ENCODE data around the gene TNS2.

TNS2 gene

GRCh38 chr12:53034459-53034858, 15.4 kb upstream of the TNS2 start:
- H2BK5ac ChIP-seq (ENCODE audit: low read length): no peak overlapping the region
- no peak overlapping the region for H4K8ac ChIP-seq (ENCODE audit: low read depth, low read length)
- H3K18ac ChIP-seq (ENCODE audit: low read length): no peak overlapping the region
- H3K27ac ChIP-seq (replicated peaks; ENCODE audit: low read length): no peak overlapping the region
- H2AFZ ChIP-seq (ENCODE audit: low read length): no peak overlapping the region
- no peaks in the 10 kb centered on the region for H3K27me3 ChIP-seq (ENCODE audit: control insufficient read depth in 3 of 3, insufficient read depth in 3 of 3, low read depth in 1 of 3, low read length in 3 of 3)
- no peak overlapping the region for H4K91ac ChIP-seq (ENCODE audit: low read depth, low read length, poor library complexity)
- H3K14ac ChIP-seq (ENCODE audit: low read length): no peak overlapping the region
- WGBS, 2 donors (ENCODE audit: extremely low coverage in 2 of 2, insufficient read length in 2 of 2, insufficient replicate concordance in 1 of 2): no CpG with 5 or more reads among the region's 8 CpGs
- no peak for DNase-seq (ENCODE audit: low spot score)
- H3K9me3 ChIP-seq (replicated peaks in 1 of 2; ENCODE audit: control insufficient read depth in 2 of 2, insufficient read depth in 1 of 2, low read depth in 1 of 2, low read length in 2 of 2): no peaks in the 10 kb centered on the region
- no peaks in the 10 kb centered on the region for H3K4me1 ChIP-seq (ENCODE audit: control insufficient read depth in 2 of 2, insufficient read depth in 1 of 2, low read depth in 1 of 2, low read length in 2 of 2)
- H2BK120ac ChIP-seq (ENCODE audit: low read depth, low read length): no peak overlapping the region
- H2BK15ac ChIP-seq (ENCODE audit: low read length): no peak overlapping the region
- H3K36me3 ChIP-seq (replicated peaks in 1 of 2; ENCODE audit: control insufficient read depth in 2 of 2, insufficient read depth in 2 of 2, low read length in 2 of 2): peaks cover 46 to 95% of the 10 kb centered on the region in 2 donors
- H2AK5ac ChIP-seq (ENCODE audit: low read depth, low read length): no peak overlapping the region
- H3K23ac ChIP-seq (ENCODE audit: low read depth, low read length, poor library complexity): no peak overlapping the region
- no peak overlapping the region for H3K4me3 ChIP-seq (ENCODE audit: low read length in 2 of 2)
- H3K79me1 ChIP-seq (ENCODE audit: low read depth, low read length): no peaks in the 10 kb centered on the region
- no peak overlapping the region for H3K4me2 ChIP-seq (ENCODE audit: insufficient read depth, low read length, poor library complexity, severe bottlenecking)
- no peak overlapping the region for H2BK12ac ChIP-seq (ENCODE audit: low read length)
- no peak overlapping the region for H3K4ac ChIP-seq (ENCODE audit: low read length)
- no peak overlapping the region for H3K9ac ChIP-seq (ENCODE audit: low read depth, low read length, poor library complexity)

GRCh38 chr12:53036802-53037201, 13.1 kb upstream of the TNS2 start:
- Histone ChIP-seq H2BK120ac (ENCODE audit: low read depth, low read length) (no peak overlapping the region), H3K4ac (ENCODE audit: low read length) (no peak overlapping the region)

GRCh38 chr12:53039851-53040250, 10.0 kb upstream of the TNS2 start:
- Histone ChIP-seq H3K36me3 (replicated peaks in 1 of 2; ENCODE audit: control insufficient read depth in 2 of 2, insufficient read depth in 2 of 2, low read length in 2 of 2) (peaks cover 30 to 69% of the 10 kb centered on the region in 2 donors), H3K9me3 (replicated peaks in 1 of 2; ENCODE audit: control insufficient read depth in 2 of 2, insufficient read depth in 1 of 2, low read depth in 1 of 2, low read length in 2 of 2) (no peaks in the 10 kb centered on the region), H2BK12ac (ENCODE audit: low read length) (no peak overlapping the region)

More at GRCh38 chr12:53036802-53037201, 13.1 kb upstream of the TNS2 start:
- Histone ChIP-seq H3K27me3 (ENCODE audit: control insufficient read depth in 3 of 3, insufficient read depth in 3 of 3, low read depth in 1 of 3, low read length in 3 of 3) (no peaks in the 10 kb centered on the region), H2BK12ac (ENCODE audit: low read length) (no peak overlapping the region), H3K79me1 (ENCODE audit: low read depth, low read length) (no peaks in the 10 kb centered on the region), H4K8ac (ENCODE audit: low read depth, low read length) (no peak overlapping the region), H2AK5ac (ENCODE audit: low read depth, low read length) (no peak overlapping the region), H3K4me2 (ENCODE audit: insufficient read depth, low read length, poor library complexity, severe bottlenecking) (no peak overlapping the region), H2BK15ac (ENCODE audit: low read length) (no peak overlapping the region), H3K23ac (ENCODE audit: low read depth, low read length, poor library complexity) (no peak overlapping the region), H3K4me3 (ENCODE audit: low read length in 2 of 2) (no peak overlapping the region), H3K36me3 (replicated peaks in 1 of 2; ENCODE audit: control insufficient read depth in 2 of 2, insufficient read depth in 2 of 2, low read length in 2 of 2) (peaks cover 42 to 89% of the 10 kb centered on the region in 2 donors), H2AFZ (ENCODE audit: low read length) (no peak overlapping the region), H3K18ac (ENCODE audit: low read length) (no peak overlapping the region), H3K27ac (replicated peaks; ENCODE audit: low read length) (no peak overlapping the region), H3K4me1 (ENCODE audit: control insufficient read depth in 2 of 2, insufficient read depth in 1 of 2, low read depth in 1 of 2, low read length in 2 of 2) (no peaks in the 10 kb centered on the region), H3K14ac (ENCODE audit: low read length) (no peak overlapping the region), H4K91ac (ENCODE audit: low read depth, low read length, poor library complexity) (no peak overlapping the region), H3K9ac (ENCODE audit: low read depth, low read length, poor library complexity) (no peak overlapping the region), H3K9me3 (replicated peaks in 1 of 2; ENCODE audit: control insufficient read depth in 2 of 2, insufficient read depth in 1 of 2, low read depth in 1 of 2, low read length in 2 of 2) (no peaks in the 10 kb centered on the region), H2BK5ac (ENCODE audit: low read length) (no peak overlapping the region)
- no CpG with 5 or more reads among the region's 3 CpGs for WGBS, 2 donors (ENCODE audit: extremely low coverage in 2 of 2, insufficient read length in 2 of 2, insufficient replicate concordance in 1 of 2)
- DNase-seq (ENCODE audit: low spot score): no peak

GRCh38 chr12:53042607-53043454, 7.0 kb upstream of the TNS2 start:
- H3K27me3 ChIP-seq (ENCODE audit: control insufficient read depth in 3 of 3, insufficient read depth in 3 of 3, low read depth in 1 of 3, low read length in 3 of 3): no peaks in the 10 kb centered on the region
- H2AFZ ChIP-seq (ENCODE audit: low read length): no peak overlapping the region
- H4K91ac ChIP-seq (ENCODE audit: low read depth, low read length, poor library complexity): no peak overlapping the region
- H3K4me1 ChIP-seq (ENCODE audit: control insufficient read depth in 2 of 2, insufficient read depth in 1 of 2, low read depth in 1 of 2, low read length in 2 of 2): peaks cover 0 to 14% of the 10 kb centered on the region in 2 donors
- peaks cover 10 to 41% of the 10 kb centered on the region in 2 donors for H3K36me3 ChIP-seq (replicated peaks in 1 of 2; ENCODE audit: control insufficient read depth in 2 of 2, insufficient read depth in 2 of 2, low read length in 2 of 2)
- no peak for DNase-seq (ENCODE audit: low spot score)
- H3K14ac ChIP-seq (ENCODE audit: low read length): no peak overlapping the region
- H3K9me3 ChIP-seq (replicated peaks in 1 of 2; ENCODE audit: control insufficient read depth in 2 of 2, insufficient read depth in 1 of 2, low read depth in 1 of 2, low read length in 2 of 2): no peaks in the 10 kb centered on the region
- H4K8ac ChIP-seq (ENCODE audit: low read depth, low read length): no peak overlapping the region
- peak overlapping the region; percentile 61 for H3K27ac ChIP-seq (replicated peaks; ENCODE audit: low read length)
- H3K23ac ChIP-seq (ENCODE audit: low read depth, low read length, poor library complexity): no peak overlapping the region
- WGBS, 2 donors (ENCODE audit: extremely low coverage in 2 of 2, insufficient read length in 2 of 2, insufficient replicate concordance in 1 of 2): no CpG with 5 or more reads among the region's 7 CpGs
- no peak overlapping the region for H2AK5ac ChIP-seq (ENCODE audit: low read depth, low read length)
- no peaks in the 10 kb centered on the region for H3K79me1 ChIP-seq (ENCODE audit: low read depth, low read length)
- no peak overlapping the region for H3K4me3 ChIP-seq (ENCODE audit: low read length in 2 of 2)
- no peak overlapping the region for H3K4me2 ChIP-seq (ENCODE audit: insufficient read depth, low read length, poor library complexity, severe bottlenecking)
- no peak overlapping the region for H3K4ac ChIP-seq (ENCODE audit: low read length)
- H3K9ac ChIP-seq (ENCODE audit: low read depth, low read length, poor library complexity): no peak overlapping the region
- H2BK12ac ChIP-seq (ENCODE audit: low read length): no peak overlapping the region
- no peak overlapping the region for H3K18ac ChIP-seq (ENCODE audit: low read length)
- H2BK15ac ChIP-seq (ENCODE audit: low read length): no peak overlapping the region
- no peak overlapping the region for H2BK5ac ChIP-seq (ENCODE audit: low read length)
- H2BK120ac ChIP-seq (ENCODE audit: low read depth, low read length): no peak overlapping the region

More at GRCh38 chr12:53039851-53040250, 10.0 kb upstream of the TNS2 start:
- Histone ChIP-seq H3K4me3 (ENCODE audit: low read length in 2 of 2) (no peak overlapping the region), H2AK5ac (ENCODE audit: low read depth, low read length) (no peak overlapping the region), H4K8ac (ENCODE audit: low read depth, low read length) (no peak overlapping the region), H3K18ac (ENCODE audit: low read length) (no peak overlapping the region), H3K14ac (ENCODE audit: low read length) (no peak overlapping the region), H2BK15ac (ENCODE audit: low read length) (no peak overlapping the region), H3K27ac (replicated peaks; ENCODE audit: low read length) (no peak overlapping the region), H4K91ac (ENCODE audit: low read depth, low read length, poor library complexity) (no peak overlapping the region), H3K27me3 (ENCODE audit: control insufficient read depth in 3 of 3, insufficient read depth in 3 of 3, low read depth in 1 of 3, low read length in 3 of 3) (no peaks in the 10 kb centered on the region), H3K23ac (ENCODE audit: low read depth, low read length, poor library complexity) (no peak overlapping the region), H3K9ac (ENCODE audit: low read depth, low read length, poor library complexity) (no peak overlapping the region), H3K4me2 (ENCODE audit: insufficient read depth, low read length, poor library complexity, severe bottlenecking) (no peak overlapping the region), H3K4ac (ENCODE audit: low read length) (no peak overlapping the region), H3K4me1 (ENCODE audit: control insufficient read depth in 2 of 2, insufficient read depth in 1 of 2, low read depth in 1 of 2, low read length in 2 of 2) (peaks cover 0 to 9% of the 10 kb centered on the region in 2 donors), H2BK120ac (ENCODE audit: low read depth, low read length) (no peak overlapping the region), H2AFZ (ENCODE audit: low read length) (no peak overlapping the region), H2BK5ac (ENCODE audit: low read length) (no peak overlapping the region), H3K79me1 (ENCODE audit: low read depth, low read length) (no peaks in the 10 kb centered on the region)
- no CpG with 5 or more reads among the region's 4 CpGs for WGBS, 2 donors (ENCODE audit: extremely low coverage in 2 of 2, insufficient read length in 2 of 2, insufficient replicate concordance in 1 of 2)
- no peak for DNase-seq (ENCODE audit: low spot score)
